GM06990 (cell line): ENCODE results near the gene EMILIN1.

Experiments used
- DNase-seq: peaks from one replicate; pipeline ENCODE4 v3.0.0-alpha.2; 2011; ENCODE audit not compliant: insufficient read length; ENCODE audit errors: extremely low read depth
- H3K27me3 ChIP-seq: replicated peaks from 2 replicates; pipeline ENCODE4 v1.6.0; 2011; ENCODE audit warnings: low read length; ENCODE audit not compliant: control insufficient read depth, insufficient read depth
- H3K36me3 ChIP-seq: 2 replicates; pipeline ENCODE4 v1.5.1; 2011; ENCODE audit warnings: low read length; ENCODE audit not compliant: control insufficient read depth, insufficient read depth
- H3K4me3 ChIP-seq: replicated peaks from 2 replicates; pipeline ENCODE4 v1.5.1; 2011; ENCODE audit warnings: low read depth, mild to moderate bottlenecking, control low read depth, low read length
- TF ChIP-seq, protein P1 (sequence below): IDR thresholded peaks from 2 replicates; pipeline ENCODE4 v1.5.1; 2011; ENCODE audit warnings: low read length, control low read depth, mild to moderate bottlenecking, inconsistent platforms; ENCODE audit not compliant: insufficient read depth, poor library complexity, severe bottlenecking

EMILIN1 gene

DNA sequence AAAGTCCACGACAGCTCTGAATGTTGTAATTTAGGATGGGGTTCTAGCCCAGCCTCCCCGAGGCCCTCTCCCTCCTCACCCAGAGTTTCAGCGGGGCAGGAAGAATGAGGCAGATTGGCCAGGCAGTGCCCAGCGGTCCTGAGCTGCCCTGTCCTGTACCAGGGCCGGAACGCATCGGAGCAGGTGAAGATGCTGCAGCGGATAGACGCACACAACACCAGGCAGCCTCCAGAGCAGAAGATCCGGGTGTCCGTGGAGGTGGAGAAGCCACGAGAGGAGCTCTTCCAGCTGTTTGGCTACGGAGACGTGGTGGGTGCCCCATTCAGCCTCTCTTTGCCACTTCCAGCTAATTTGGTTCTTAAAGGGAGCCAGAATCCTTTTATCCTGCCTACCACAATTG, 18.9 kb downstream of the EMILIN1 start:
- no peak overlapping the region for H3K4me3 ChIP-seq
- no peaks in the 10 kb centered on the region for H3K27me3 ChIP-seq
- no peak for DNase-seq
- TF ChIP-seq, protein P1, sequence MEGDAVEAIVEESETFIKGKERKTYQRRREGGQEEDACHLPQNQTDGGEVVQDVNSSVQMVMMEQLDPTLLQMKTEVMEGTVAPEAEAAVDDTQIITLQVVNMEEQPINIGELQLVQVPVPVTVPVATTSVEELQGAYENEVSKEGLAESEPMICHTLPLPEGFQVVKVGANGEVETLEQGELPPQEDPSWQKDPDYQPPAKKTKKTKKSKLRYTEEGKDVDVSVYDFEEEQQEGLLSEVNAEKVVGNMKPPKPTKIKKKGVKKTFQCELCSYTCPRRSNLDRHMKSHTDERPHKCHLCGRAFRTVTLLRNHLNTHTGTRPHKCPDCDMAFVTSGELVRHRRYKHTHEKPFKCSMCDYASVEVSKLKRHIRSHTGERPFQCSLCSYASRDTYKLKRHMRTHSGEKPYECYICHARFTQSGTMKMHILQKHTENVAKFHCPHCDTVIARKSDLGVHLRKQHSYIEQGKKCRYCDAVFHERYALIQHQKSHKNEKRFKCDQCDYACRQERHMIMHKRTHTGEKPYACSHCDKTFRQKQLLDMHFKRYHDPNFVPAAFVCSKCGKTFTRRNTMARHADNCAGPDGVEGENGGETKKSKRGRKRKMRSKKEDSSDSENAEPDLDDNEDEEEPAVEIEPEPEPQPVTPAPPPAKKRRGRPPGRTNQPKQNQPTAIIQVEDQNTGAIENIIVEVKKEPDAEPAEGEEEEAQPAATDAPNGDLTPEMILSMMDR: no peak
- H3K36me3 ChIP-seq: no peaks in the 10 kb centered on the region

DNA sequence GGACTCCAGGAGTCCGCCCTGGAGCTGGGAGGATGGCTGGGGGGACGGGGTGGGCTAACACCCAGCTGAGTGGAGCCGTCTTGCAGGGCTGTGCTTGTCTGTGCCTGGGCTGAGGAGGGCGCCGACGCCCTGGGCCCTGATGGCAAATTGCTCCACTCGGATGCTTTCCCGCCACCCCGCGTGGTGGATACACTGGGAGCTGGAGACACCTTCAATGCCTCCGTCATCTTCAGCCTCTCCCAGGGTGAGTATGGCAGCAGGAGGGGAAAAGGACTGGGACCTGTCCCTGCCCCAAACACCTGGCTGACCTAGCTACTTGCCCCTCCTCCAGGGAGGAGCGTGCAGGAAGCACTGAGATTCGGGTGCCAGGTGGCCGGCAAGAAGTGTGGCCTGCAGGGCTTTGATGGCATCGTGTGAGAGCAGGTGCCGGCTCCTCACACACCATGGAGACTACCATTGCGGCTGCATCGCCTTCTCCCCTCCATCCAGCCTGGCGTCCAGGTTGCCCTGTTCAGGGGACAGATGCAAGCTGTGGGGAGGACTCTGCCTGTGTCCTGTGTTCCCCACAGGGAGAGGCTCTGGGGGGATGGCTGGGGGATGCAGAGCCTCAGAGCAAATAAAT, 21.0 kb downstream of the EMILIN1 start:
- Histone ChIP-seq H3K36me3 (no peaks in the 10 kb centered on the region), H3K27me3 (no peaks in the 10 kb centered on the region), H3K4me3 (no peak overlapping the region)
- TF ChIP-seq, protein P1: no peak
- DNase-seq: no peak

DNA sequence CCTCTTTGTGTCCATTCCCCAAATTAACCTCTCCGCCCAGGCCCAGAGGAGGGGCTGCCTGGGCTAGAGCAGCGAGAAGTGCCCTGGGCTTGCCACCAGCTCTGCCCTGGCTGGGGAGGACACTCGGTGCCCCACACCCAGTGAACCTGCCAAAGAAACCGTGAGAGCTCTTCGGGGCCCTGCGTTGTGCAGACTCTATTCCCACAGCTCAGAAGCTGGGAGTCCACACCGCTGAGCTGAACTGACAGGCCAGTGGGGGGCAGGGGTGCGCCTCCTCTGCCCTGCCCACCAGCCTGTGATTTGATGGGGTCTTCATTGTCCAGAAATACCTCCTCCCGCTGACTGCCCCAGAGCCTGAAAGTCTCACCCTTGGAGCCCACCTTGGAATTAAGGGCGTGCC, 21.6 kb downstream of the EMILIN1 start:
- no peak overlapping the region for H3K4me3 ChIP-seq
- no peaks in the 10 kb centered on the region for H3K27me3 ChIP-seq
- no peaks in the 10 kb centered on the region for H3K36me3 ChIP-seq
- DNase-seq: no peak
- TF ChIP-seq, protein P1: no peak

DNA sequence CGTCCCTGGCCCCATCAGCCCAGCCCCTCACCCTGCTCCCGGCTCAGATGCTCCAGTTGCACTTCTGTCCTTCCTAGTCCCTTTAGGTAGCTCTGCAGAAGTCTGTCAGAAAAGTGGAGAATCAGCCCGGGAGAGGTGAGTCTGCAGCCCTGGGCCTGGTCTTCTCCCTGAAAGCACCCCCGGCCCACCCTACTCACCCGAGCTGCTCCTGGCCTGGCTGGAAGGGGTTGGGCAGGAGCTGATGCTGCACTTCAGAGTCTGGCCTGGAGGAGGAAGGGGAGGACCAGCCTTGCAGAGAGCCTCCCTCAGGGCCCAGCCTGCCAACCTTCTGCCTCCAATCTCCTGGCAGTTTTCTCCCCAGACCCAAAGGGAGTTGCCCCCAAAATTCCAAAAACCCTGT, 23.9 kb downstream of the EMILIN1 start:
- TF ChIP-seq, protein P1: no peak
- no peak for DNase-seq
- Histone ChIP-seq H3K27me3 (no peaks in the 10 kb centered on the region), H3K36me3 (no peaks in the 10 kb centered on the region), H3K4me3 (no peak overlapping the region)

DNA sequence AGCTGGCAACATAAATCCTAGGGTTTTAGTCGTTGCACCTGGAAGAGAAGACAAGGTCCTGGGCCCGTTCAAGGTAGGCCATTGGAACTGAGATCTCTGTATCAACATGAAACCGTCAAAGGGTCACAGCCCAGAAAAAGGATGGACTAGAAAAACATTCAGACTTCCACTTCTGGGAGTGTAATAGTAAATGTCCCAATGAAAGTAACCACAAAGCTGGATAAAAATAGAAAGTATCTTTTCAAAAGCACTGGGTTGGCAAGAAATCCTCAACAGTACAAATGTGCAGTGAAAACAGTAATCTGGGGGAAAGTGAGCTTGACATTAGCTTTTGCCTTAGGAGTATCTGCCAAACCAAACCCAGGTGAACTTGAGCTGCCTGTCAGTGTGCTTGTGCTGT, 27.6 kb downstream of the EMILIN1 start:
- Histone ChIP-seq H3K27me3 (no peaks in the 10 kb centered on the region), H3K36me3 (no peaks in the 10 kb centered on the region), H3K4me3 (no peak overlapping the region)
- no peak for DNase-seq
- TF ChIP-seq, protein P1: no peak

DNA sequence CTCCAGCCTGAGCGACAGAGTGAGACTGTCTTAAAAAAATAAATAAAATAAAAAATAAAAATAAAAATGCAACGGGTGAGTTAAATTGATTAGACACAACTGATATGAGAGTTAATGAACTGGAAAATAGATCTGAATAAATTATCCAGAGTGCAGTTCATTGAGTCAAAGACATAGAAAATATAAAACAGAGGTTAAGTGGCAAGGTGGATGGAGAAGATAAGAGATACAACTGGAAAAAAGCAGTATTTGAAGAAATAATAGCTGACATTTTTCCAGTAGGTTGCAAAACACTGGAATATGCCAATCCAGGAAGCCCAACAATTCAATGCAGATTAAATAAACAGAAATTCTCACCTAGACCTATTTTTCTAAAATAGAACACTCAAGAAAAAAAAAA, 29.8 kb downstream of the EMILIN1 start:
- H3K36me3 ChIP-seq: no peaks in the 10 kb centered on the region
- TF ChIP-seq, protein P1: no peak
- no peaks in the 10 kb centered on the region for H3K27me3 ChIP-seq
- no peak for DNase-seq
- H3K4me3 ChIP-seq: no peak overlapping the region
